PC-3 (cell line): Measurements from ENCODE around the gene ABCC8.

Source experiments
- EZH2 ChIP-seq: fragments of 300-600 bp; sonication (generic); IDR thresholded peaks from one replicate; pipeline ENCODE4 v1.6.1; 2017; ENCODE audit warnings: antibody characterized with exemption, mild to moderate bottlenecking, low read length; ENCODE audit not compliant: unreplicated experiment
- EZH2phosphoT487 ChIP-seq: fragments of 300-600 bp; sonication (generic); IDR thresholded peaks from 2 replicates; pipeline ENCODE4 v1.6.1; 2018; ENCODE audit warnings: mild to moderate bottlenecking, antibody characterized with exemption, low read length, borderline replicate concordance
- TF ChIP-seq, protein P1 (sequence below): fragments of 300-600 bp; sonication (generic); conservative IDR thresholded peaks from 2 replicates; pipeline ENCODE4 v1.5.1; 2017; ENCODE audit warnings: antibody characterized with exemption, low read depth, mild to moderate bottlenecking, low read length

- TF ChIP-seq EZH2 (no peak), EZH2phosphoT487 (no peak)
- TF ChIP-seq, protein P1, sequence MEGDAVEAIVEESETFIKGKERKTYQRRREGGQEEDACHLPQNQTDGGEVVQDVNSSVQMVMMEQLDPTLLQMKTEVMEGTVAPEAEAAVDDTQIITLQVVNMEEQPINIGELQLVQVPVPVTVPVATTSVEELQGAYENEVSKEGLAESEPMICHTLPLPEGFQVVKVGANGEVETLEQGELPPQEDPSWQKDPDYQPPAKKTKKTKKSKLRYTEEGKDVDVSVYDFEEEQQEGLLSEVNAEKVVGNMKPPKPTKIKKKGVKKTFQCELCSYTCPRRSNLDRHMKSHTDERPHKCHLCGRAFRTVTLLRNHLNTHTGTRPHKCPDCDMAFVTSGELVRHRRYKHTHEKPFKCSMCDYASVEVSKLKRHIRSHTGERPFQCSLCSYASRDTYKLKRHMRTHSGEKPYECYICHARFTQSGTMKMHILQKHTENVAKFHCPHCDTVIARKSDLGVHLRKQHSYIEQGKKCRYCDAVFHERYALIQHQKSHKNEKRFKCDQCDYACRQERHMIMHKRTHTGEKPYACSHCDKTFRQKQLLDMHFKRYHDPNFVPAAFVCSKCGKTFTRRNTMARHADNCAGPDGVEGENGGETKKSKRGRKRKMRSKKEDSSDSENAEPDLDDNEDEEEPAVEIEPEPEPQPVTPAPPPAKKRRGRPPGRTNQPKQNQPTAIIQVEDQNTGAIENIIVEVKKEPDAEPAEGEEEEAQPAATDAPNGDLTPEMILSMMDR = no peak
Observed at GRCh38 chr11:17397311-17398002, 79.2 kb downstream of the ABCC8 start.
